Stimulated activated naive CD8-positive, alpha-beta T cell treated with anti-CD3 and anti-CD28 coated beads, Interleukin-15, Interleukin-2, amounts not matched to agents 100 U/mL and 50 U/mL, for 24 hours (primary cell): ENCODE data around the gene PGRMC2.
"Not testable (repeated sequence)": the region's sequence is repeated elsewhere in the genome, so short reads cannot be mapped to it uniquely, and the experiment has no call there.

Experiments
- ATAC-seq: fragments of 150-1000 bp; cut with Tn5 transposase; one replicate; pipeline ENCODE4 v1.10.0; 2021
- DNase-seq: peaks from one replicate; pipeline ENCODE4 v3.0.0; 2021

PGRMC2 gene

GRCh38 chr4:128267745-128268144, 19.9 kb downstream of the PGRMC2 start:
- no peak for ATAC-seq
- no peak for DNase-seq

DNA sequence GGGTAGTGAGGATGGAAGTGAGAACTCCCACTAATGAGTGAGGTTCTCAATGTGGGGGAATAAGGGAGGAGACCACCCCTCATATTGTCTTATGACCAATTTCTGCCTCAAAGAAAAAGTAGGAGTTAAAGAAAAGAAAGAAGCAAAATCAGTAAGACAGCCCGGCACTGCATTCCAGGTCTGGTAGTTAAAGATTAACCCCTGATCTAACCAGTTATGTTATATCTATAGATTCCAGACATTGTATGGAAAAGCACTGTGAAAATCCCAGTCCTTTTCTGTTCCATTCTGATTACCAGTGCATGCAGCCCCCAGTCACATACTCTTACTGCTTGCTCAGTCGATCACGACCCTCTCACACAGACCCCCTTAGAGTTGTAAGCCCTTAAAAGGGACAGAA, 20.4 kb downstream of the PGRMC2 start:
- ATAC-seq, DNase-seq: not testable (repeated sequence)

GRCh38 chr4:128265550-128265949, 22.1 kb downstream of the PGRMC2 start:
- not testable (repeated sequence) for ATAC-seq, DNase-seq

- not testable (repeated sequence) for DNase-seq, ATAC-seq
Observed at GRCh38 chr4:128259889-128260288, 27.7 kb downstream of the PGRMC2 start.

DNA sequence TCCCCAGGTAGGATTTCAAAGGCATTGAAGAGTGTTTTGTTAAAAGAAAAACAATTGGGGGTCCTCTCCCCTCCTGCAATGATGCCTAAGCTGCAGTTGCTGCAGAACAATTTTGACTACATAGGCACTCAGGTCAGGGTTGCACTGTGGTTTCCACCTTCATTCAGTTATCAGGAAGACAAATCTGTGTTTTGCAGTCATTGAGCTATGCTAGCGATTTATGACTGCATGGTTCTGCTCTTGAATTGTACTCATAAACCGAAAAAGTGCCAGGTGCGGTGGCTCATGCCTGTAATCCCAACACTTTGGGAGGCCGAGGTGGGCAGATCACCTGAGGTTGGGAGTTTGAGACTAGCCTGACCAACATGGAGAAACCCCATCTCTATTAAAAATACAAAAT, 29.4 kb downstream of the PGRMC2 start:
- ATAC-seq = not testable (repeated sequence)

DNA sequence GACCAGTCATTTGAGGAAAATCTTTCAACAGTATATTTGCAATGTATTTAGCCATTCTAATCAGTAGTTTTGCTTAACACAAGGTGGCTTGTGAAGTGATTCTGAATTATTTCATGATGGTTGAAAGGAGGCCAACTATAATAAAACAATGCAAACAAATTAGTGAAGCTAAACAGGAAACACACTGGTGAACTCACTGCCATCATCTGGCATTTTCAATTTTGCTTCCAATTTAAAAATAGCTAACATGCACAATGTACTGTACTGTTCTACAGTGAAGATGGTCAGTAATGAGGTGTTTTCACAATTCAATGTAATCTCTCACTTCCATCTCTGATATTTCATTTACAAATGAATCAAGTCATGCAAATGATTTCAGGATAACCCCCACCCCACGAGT, 31.1 kb downstream of the PGRMC2 start:
- DNase-seq = no peak
- no peak for ATAC-seq

More for the DNA sequence above, 29.4 kb downstream of the PGRMC2 start:
- DNase-seq = not testable (repeated sequence)

- DNase-seq (no peak), ATAC-seq (no peak)
Observed at GRCh38 chr4:128255906-128256305, 31.7 kb downstream of the PGRMC2 start.

DNA sequence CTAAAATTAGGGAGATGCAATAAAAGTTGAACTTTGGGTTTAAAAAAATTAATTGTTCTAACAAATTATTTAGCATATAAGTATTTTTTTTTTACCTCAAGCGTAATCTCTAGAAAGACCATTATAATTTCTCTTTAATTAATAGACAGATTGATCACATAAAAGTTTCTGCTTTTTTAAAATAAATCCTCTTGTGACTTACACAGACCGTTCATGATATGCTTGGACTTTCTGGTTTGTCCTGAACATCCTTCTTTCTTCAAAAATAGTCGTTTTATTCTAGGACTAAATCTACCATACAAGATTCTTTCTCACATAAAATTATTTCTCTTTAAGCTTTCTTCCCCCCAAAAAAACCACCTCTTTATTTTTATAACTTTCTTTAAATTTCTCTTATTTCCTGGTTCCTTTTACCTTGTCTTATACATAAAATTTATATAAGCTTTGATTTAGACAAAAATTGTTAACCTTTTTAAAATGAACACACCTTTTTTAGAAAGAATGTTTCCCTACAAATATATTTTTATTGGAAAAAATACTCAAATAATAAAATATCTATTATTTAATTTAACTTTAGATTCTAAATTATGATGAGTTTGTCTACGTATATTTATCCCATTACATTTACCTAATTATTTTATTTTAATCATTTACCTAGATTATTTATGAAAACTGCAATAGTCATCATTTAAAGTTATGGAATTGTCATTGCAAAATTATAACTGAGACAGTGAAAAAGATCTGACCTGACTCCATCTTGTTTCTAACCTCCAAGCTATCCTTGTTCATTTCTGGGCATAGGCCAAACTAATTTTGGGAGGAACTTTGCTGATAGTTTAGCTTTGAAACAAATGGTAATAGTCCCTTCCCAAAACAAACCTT, 37.6 kb downstream of the PGRMC2 start:
- DNase-seq = no peak
- no peak for ATAC-seq

DNA sequence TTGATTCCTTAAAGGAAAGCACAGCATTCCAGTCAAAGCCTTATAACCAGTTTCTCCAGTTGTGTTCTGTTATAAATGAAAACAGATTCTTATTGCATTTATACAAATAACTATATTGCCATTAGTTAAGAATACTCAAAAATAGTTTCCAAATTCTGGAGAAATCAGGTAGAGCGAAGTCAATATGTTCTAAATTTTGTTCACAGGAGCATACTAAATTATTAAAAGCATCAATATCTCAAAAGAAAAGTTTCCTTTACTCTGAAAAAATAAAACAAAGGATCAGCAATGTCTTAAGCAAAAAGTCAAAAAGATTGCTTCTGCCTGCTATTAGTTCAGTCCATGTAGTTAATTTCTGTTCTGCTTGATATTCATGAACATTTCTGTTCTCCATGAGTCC, 39.7 kb downstream of the PGRMC2 start:
- ATAC-seq (no peak), DNase-seq (no peak)

DNA sequence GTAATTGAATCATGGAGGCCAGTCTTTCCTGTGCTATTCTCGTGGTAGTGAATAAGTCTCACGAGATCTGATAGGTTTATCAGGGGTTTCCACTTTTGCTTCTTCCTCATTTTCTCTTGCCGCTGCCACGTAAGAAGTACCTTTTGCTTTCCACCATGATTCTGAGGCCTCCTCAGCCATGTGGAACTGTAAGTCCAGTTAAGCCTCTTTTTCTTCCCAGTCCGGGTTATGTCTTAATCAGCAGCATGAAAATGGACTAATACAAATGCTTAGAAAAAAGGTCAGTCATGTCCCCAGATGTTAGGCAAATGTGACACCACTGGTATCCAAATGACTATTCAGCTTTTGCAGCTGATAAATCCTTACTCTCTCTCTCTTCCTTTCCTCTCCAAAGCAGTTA, 42.2 kb downstream of the PGRMC2 start:
- not testable (repeated sequence) for ATAC-seq, DNase-seq

DNA sequence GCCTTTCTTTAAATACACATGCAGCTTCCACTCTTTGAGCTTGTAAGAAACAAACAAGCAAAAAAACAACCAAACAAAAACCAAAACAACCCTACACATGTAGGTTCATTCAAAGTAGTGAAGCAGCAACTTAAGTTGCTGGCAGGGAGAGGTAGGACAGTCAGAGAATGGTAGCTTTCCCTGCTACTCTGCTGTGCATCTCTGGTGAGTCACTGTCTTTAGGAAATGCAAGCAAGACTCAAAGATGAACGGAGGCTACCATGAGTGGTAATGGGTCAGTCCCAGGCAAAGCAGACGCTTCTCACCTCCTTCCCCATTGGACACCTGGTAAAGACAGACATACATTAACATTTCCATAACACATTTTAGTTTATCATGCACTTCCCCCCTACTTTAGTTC, 43.2 kb downstream of the PGRMC2 start:
- DNase-seq = no peak
- ATAC-seq = no peak

GRCh38 chr4:128242601-128243000, 45.0 kb downstream of the PGRMC2 start:
- ATAC-seq (no peak), DNase-seq (no peak)

- DNase-seq (no peak), ATAC-seq (no peak)
Observed at GRCh38 chr4:128241981-128242380, 45.6 kb downstream of the PGRMC2 start.

DNA sequence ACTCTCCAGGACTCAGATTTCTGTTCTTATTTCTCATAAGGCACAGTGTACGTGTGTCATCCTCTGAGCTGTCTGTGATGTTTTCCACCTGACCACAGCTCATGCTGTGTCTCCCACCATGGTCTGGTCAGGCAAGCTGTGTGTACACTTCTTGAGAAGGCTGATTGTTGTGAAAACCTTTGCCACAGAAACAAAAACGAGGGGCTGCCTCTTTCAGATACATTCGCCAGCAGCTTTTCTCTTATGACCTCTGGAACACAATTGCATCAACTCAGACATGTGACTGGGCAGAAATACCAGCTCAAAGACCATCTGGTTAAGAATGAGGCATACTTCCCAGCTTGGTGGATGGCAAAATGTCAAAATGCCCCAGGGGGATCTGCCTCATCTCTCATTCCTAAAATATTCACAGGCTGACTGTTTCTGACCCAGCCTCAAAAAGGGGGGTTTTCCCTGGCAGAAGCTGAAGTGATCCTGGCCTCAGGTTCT, 46.1 kb downstream of the PGRMC2 start:
- ATAC-seq (no peak), DNase-seq (no peak)

DNA sequence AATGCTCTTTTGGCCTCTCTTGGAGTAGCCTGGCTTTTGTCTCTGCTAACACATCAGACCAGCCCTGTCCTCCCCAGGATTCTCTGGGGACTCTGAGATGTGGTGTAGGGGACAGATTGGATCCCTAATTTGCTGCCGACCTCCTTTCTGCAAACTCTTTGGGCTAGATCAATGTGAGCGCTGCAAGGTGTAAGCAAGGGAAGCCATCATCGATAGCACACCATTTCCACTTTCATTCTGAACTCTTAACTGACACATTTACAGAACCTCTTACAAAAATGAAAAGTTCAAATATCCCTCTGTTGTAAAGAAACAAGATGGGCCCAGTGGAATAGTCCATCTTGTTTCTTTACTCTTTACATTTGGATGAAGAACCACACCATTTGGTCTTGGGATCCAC, 46.6 kb downstream of the PGRMC2 start:
- DNase-seq (no peak), ATAC-seq (no peak)

- no peak for DNase-seq
- ATAC-seq = no peak
Observed at GRCh38 chr4:128234836-128235235, 52.8 kb downstream of the PGRMC2 start.

DNA sequence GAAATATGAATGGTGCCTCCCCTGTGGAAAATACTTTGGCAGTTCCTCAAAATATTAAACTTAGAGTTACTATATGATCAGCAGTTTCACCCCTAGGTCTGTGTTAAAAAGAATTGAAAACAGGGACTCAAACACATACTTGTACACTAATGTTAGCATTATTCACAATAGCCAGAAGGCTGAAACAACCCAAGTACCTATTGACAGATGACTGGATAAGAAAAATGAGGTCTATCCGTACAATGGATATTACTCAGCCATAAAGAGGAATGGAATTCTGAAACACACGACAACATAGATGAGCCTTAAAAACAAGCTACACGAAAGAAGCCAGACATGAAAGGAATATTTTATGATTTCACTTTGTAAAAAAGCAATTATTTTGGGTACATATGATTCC, 54.9 kb downstream of the PGRMC2 start:
- no peak for DNase-seq
- ATAC-seq = no peak

GRCh38 chr4:128228845-128229795, 58.5 kb downstream of the PGRMC2 start:
- no peak for ATAC-seq
- DNase-seq = no peak

GRCh38 chr4:128227991-128228571, 59.5 kb downstream of the PGRMC2 start:
- no peak for ATAC-seq

DNA sequence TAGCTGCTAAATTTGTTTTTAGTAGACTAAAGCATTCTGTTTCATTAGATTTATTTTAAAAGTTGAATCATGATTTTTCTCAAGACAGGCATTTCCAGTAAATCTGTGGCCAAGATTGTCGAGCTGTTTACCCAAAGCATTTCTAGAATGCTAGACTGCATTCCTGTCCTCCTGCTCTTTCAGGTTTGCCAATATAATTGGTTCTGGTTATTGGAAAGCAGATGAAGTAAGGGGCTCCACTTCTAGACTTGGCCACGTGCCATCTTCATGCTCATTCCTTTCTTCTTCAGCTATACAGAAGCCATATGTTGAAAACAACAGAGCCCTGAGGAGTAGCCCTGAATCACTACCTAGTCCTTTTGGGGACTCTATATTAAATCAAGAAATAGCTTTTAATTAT, 62.5 kb downstream of the PGRMC2 start:
- DNase-seq = no peak
- ATAC-seq = no peak

More at GRCh38 chr4:128227991-128228571, 59.5 kb downstream of the PGRMC2 start:
- DNase-seq = no peak

GRCh38 chr4:128221586-128221985, 66.0 kb downstream of the PGRMC2 start:
- DNase-seq (no peak), ATAC-seq (no peak)
